IMR-90 (cell line): ENCODE results near the gene RNFT2. TPM values are rescaled to one million over a fixed set of nuclear protein-coding genes. Genes with fewer than 3 reads are reported as not detected.

Source experiments
- ATAC-seq: fragments of 200-7000 bp; cut with Tn5 transposase; 2 replicates; pipeline ENCODE4 v1.9.1; 2020; ENCODE audit warnings: low read depth, mild to moderate bottlenecking, moderate library complexity
- BruUV-seq: library from RNA; stranded (reverse); fragments of 400-500 nt; replicated peaks from 2 replicates; lab custom pipeline; 2021; lab: Mats Ljungman, UMichigan
- CTCF ChIA-PET: fragments of 300-600 bp; formaldehyde crosslinking; extraction: SDS; loops from one replicate; lab custom pipeline; 2021; ENCODE audit warnings: antibody characterized with exemption; lab: Yijun Ruan, JAX
- POLR2A ChIA-PET: fragments of 300-600 bp; sonication (Branson Sonifier 250); formaldehyde crosslinking; loops from one replicate; lab custom pipeline; 2022; ENCODE audit warnings: antibody characterized with exemption; ENCODE audit not compliant: unreplicated experiment; lab: Charles Lee
- DNase-seq: peaks from one replicate; pipeline ENCODE4 v3.0.0; 2013
- H2AFZ ChIP-seq: replicated peaks from 2 replicates; pipeline ENCODE3; 2013; ENCODE audit warnings: low read length, mild to moderate bottlenecking; ENCODE audit not compliant: poor library complexity
- H2AK5ac ChIP-seq: 2 replicates; pipeline ENCODE4 v1.6.1; 2013; ENCODE audit warnings: low read depth, low read length, inconsistent platforms
- H2AK9ac ChIP-seq: replicated peaks from 2 replicates; pipeline ENCODE3; 2013; ENCODE audit warnings: mild to moderate bottlenecking, low read depth, low read length, moderate library complexity; ENCODE audit not compliant: poor library complexity
- H2BK120ac ChIP-seq: 2 replicates; pipeline ENCODE4 v1.6.1; 2013; ENCODE audit warnings: low read depth, low read length, inconsistent platforms
- H2BK15ac ChIP-seq: 3 replicates; pipeline ENCODE4 v1.6.1; 2013; ENCODE audit warnings: low read depth, low read length, inconsistent platforms
- H2BK20ac ChIP-seq: 2 replicates; pipeline ENCODE4 v1.6.1; 2013; ENCODE audit warnings: low read depth, mild to moderate bottlenecking, inconsistent platforms, low read length, moderate library complexity
- H2BK5ac ChIP-seq: 2 replicates; pipeline ENCODE4 v1.6.1; 2013; ENCODE audit warnings: mild to moderate bottlenecking, low read depth, low read length, inconsistent platforms; ENCODE audit not compliant: poor library complexity, severe bottlenecking
- H3K14ac ChIP-seq: replicated peaks from 2 replicates; pipeline ENCODE4 v1.6.1; 2013; ENCODE audit warnings: low read depth, low read length, inconsistent platforms
- H3K18ac ChIP-seq: 2 replicates; pipeline ENCODE4 v1.6.1; 2013; ENCODE audit warnings: low read depth, low read length, control low read depth
- H3K23ac ChIP-seq: 2 replicates; pipeline ENCODE4 v1.6.1; 2013; ENCODE audit warnings: low read depth, low read length, inconsistent platforms
- H3K27ac ChIP-seq: 2 replicates; pipeline ENCODE4 v1.5.1; 2013; ENCODE audit warnings: mild to moderate bottlenecking, control low read depth, low read length; ENCODE audit not compliant: insufficient read depth
- H3K27me3 ChIP-seq: 2 replicates; pipeline ENCODE4 v1.6.1; 2013; ENCODE audit warnings: low read length; ENCODE audit not compliant: control insufficient read depth, insufficient read depth
- H3K36me3 ChIP-seq: 2 replicates; pipeline ENCODE4 v1.6.1; 2013; ENCODE audit warnings: low read length, mixed read lengths; ENCODE audit not compliant: control insufficient read depth, insufficient read depth
- H3K4ac ChIP-seq: 2 replicates; pipeline ENCODE4 v1.6.1; 2013; ENCODE audit warnings: low read depth, low read length, inconsistent platforms
- H3K4me1 ChIP-seq: 2 replicates; pipeline ENCODE4 v1.6.1; 2013; ENCODE audit warnings: low read length, mixed read lengths; ENCODE audit not compliant: control insufficient read depth, insufficient read depth
- H3K4me2 ChIP-seq: 2 replicates; pipeline ENCODE4 v1.6.1; 2013; ENCODE audit warnings: low read depth, mild to moderate bottlenecking, control low read depth, low read length, moderate library complexity
- H3K4me3 ChIP-seq: 2 replicates; pipeline ENCODE4 v1.5.1; 2013; ENCODE audit warnings: low read depth, mild to moderate bottlenecking, control low read depth, low read length, moderate library complexity; ENCODE audit not compliant: insufficient read depth
- H3K56ac ChIP-seq: 2 replicates; pipeline ENCODE4 v1.6.1; 2013; ENCODE audit warnings: low read length, inconsistent platforms; ENCODE audit not compliant: insufficient read depth; ENCODE audit errors: extremely low read depth
- H3K79me1 ChIP-seq, 2 experiments: 2 replicates each; pipeline ENCODE4 v1.6.1; 2013; ENCODE audit warnings: low read length in 2 of 2, inconsistent platforms in 1 of 2, low read depth in 1 of 2
- H3K9ac ChIP-seq: 2 replicates; pipeline ENCODE4 v1.6.1; 2013; ENCODE audit warnings: low read depth, low read length, control low read depth
- H3K9me1 ChIP-seq: 2 replicates; pipeline ENCODE4 v1.6.1; 2013; ENCODE audit warnings: low read length, inconsistent platforms; ENCODE audit not compliant: insufficient read depth
- H3K9me3 ChIP-seq: 2 replicates; pipeline ENCODE4 v1.6.1; 2013; ENCODE audit warnings: low read length; ENCODE audit not compliant: control insufficient read depth, insufficient read depth
- H4K20me1 ChIP-seq: 2 replicates; pipeline ENCODE4 v1.6.1; 2013; ENCODE audit warnings: low read length, inconsistent platforms; ENCODE audit not compliant: insufficient read depth
- H4K5ac ChIP-seq: 2 replicates; pipeline ENCODE4 v1.6.1; 2013; ENCODE audit warnings: mild to moderate bottlenecking, low read depth, low read length, control low read depth
- H4K8ac ChIP-seq, 2 experiments: 2 replicates each; pipeline ENCODE4 v1.6.1; 2013; ENCODE audit warnings: low read depth in 2 of 2, low read length in 2 of 2, control low read depth in 1 of 2, inconsistent platforms in 1 of 2
- H4K91ac ChIP-seq: 2 replicates; pipeline ENCODE4 v1.6.1; 2013; ENCODE audit warnings: low read depth, low read length, inconsistent platforms; ENCODE audit not compliant: insufficient read depth
- CEBPB ChIP-seq: IDR thresholded peaks from 2 replicates; pipeline ENCODE4 v1.6.1; 2012; ENCODE audit warnings: low read depth, low read length, improper control_type of control experiment
- CHD1 ChIP-seq: IDR thresholded peaks from 2 replicates; pipeline ENCODE4 v1.6.1; 2012; ENCODE audit warnings: low read depth, low read length, improper control_type of control experiment
- MXI1 ChIP-seq: IDR thresholded peaks from 2 replicates; pipeline ENCODE4 v1.6.1; 2012; ENCODE audit warnings: low read depth, mild to moderate bottlenecking, low read length, moderate library complexity, borderline replicate concordance
- RAD21 ChIP-seq: IDR thresholded peaks from 2 replicates; pipeline ENCODE4 v1.6.1; 2012; ENCODE audit warnings: low read length, improper control_type of control experiment
- RCOR1 ChIP-seq: IDR thresholded peaks from 2 replicates; pipeline ENCODE4 v1.6.1; 2012; ENCODE audit warnings: mild to moderate bottlenecking, low read length, improper control_type of control experiment; ENCODE audit not compliant: insufficient replicate concordance
- SMC3 ChIP-seq: fragments of 150-350 bp; IDR thresholded peaks from 2 replicates; pipeline ENCODE4 v1.6.1; 2016; ENCODE audit warnings: low read depth, mild to moderate bottlenecking, antibody characterized with exemption, low read length, moderate library complexity
- USF2 ChIP-seq: fragments of 150-350 bp; IDR thresholded peaks from 2 replicates; pipeline ENCODE4 v1.6.1; 2017; ENCODE audit warnings: mild to moderate bottlenecking, antibody characterized with exemption, low read length, low read depth
- WGBS, 2 experiments: methylation state at CpG; one replicate each; pipeline versions ENCODE4 v1.1.5 to v1.1.7; 2013; ENCODE audit warnings: missing lambda C conversion rate in 2 of 2; ENCODE audit not compliant: insufficient read length in 1 of 2; ENCODE audit errors: extremely low coverage in 2 of 2; 5-methylcytosine and 5-hydroxymethylcytosine counted together
- dilution Hi-C: fragments of 300-500 bp; cut with HindIII; formaldehyde crosslinking; loops from one replicate; pipeline ENCODE4 v1.14.3; 2018; ENCODE audit warnings: low sequenced_read_pairs; ENCODE audit not compliant: unreplicated experiment
- in situ Hi-C: fragments of 300-500 bp; cut with MboI; formaldehyde crosslinking; loops from 3 replicates; pipeline ENCODE4 v1.14.3; 2019; ENCODE audit warnings: low sequenced_read_pairs, inconsistent platforms, mixed read lengths
- intact Hi-C: fragments of 100-400 bp; cut with micrococcal nuclease; formaldehyde crosslinking; loops from 2 replicates; pipeline ENCODE4 v1.10.0; 2022
- polyA plus RNA-seq, 3 experiments: library from polyadenylated mRNA; depleted of rRNA; stranded (reverse); fragments of >200 nt; gene quantifications; 2 replicates each; pipeline ENCODE4 v1.2.3, GENCODE V29; 2012; ENCODE audit warnings: low replicate concordance in 1 of 3
- total RNA-seq: library from RNA; depleted of rRNA; stranded (reverse); fragments of >200 nt; gene quantifications from 2 replicates; pipeline ENCODE4 v1.2.3, GENCODE V29; 2012
- TF ChIP-seq, protein P1 (sequence below): conservative IDR thresholded peaks from 2 replicates; pipeline ENCODE4 v1.5.1; 2012; ENCODE audit warnings: mild to moderate bottlenecking, low read depth, low read length, improper control_type of control experiment

RNFT2 gene
- total and polyA plus RNA-seq, 2 of the 4 experiments (the other 2 are of a cell fraction), result 1.6 to 2.3 TPM

GRCh38 chr12:116708826-116709756, 29.0 kb upstream of the RNFT2 start:
- Histone ChIP-seq H3K4me1 (no peaks in the 10 kb centered on the region), H3K79me1 (no peaks in the 10 kb centered on the region), H3K9me3 (no peaks in the 10 kb centered on the region), H3K27me3 (no peaks in the 10 kb centered on the region; the same call in 1 of the 2 replicates), H3K4me2 (peak overlapping the region; percentile 11), H2AK9ac (no peak overlapping the region), H2BK20ac (no peak overlapping the region), H4K5ac (no peak overlapping the region), H3K9ac (no peak overlapping the region), H3K36me3 (no peaks in the 10 kb centered on the region; the same call in 1 of the 2 replicates), H3K23ac (no peak overlapping the region), H3K9me1 (no peaks in the 10 kb centered on the region), H4K8ac (no peak overlapping the region), H3K4me3 (no peak overlapping the region), H2AK5ac (no peak overlapping the region), H3K4ac (no peak overlapping the region), H3K14ac (no peak overlapping the region), H4K20me1 (no peaks in the 10 kb centered on the region), H3K27ac (no peak overlapping the region), H4K91ac (no peak overlapping the region), H3K18ac (no peak overlapping the region), H2BK5ac (no peak overlapping the region), H2BK15ac (no peak overlapping the region), H2AFZ (peak overlapping the region; percentile 59), H3K56ac (no peak overlapping the region), H2BK120ac (no peak overlapping the region)
- DNase-seq (peak; percentile 58), ATAC-seq (peak; percentile 90)
- dilution Hi-C loops (no loop called here), intact Hi-C loops (loop anchor here (1.0 to 10.0 kb wide), 2 partner anchors 446 to 711 kb away; no protein-coding TSS in a partner anchor), in situ Hi-C loops (no loop called here)
- CTCF ChIA-PET, result interaction anchor here (0.7 to 2.0 kb wide), 7 partner anchors 9 to 789 kb away, joined by 3 to 9 read pairs (median 3); no protein-coding TSS in a partner anchor
- no TSS peak for BruUV-seq
- TF ChIP-seq SMC3 (peak; percentile 45), CHD1 (no peak), USF2 (no peak), CEBPB (no peak), MXI1 (no peak), RAD21 (peak; percentile 73), RCOR1 (no peak)
- TF ChIP-seq, protein P1, sequence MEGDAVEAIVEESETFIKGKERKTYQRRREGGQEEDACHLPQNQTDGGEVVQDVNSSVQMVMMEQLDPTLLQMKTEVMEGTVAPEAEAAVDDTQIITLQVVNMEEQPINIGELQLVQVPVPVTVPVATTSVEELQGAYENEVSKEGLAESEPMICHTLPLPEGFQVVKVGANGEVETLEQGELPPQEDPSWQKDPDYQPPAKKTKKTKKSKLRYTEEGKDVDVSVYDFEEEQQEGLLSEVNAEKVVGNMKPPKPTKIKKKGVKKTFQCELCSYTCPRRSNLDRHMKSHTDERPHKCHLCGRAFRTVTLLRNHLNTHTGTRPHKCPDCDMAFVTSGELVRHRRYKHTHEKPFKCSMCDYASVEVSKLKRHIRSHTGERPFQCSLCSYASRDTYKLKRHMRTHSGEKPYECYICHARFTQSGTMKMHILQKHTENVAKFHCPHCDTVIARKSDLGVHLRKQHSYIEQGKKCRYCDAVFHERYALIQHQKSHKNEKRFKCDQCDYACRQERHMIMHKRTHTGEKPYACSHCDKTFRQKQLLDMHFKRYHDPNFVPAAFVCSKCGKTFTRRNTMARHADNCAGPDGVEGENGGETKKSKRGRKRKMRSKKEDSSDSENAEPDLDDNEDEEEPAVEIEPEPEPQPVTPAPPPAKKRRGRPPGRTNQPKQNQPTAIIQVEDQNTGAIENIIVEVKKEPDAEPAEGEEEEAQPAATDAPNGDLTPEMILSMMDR, result peak; percentile 53
- POLR2A ChIA-PET, result no interaction called here
- 39% methylated on average over 11 of the region's 26 CpGs; no CpG with 5 or more reads in 1 of the 2 experiments for WGBS, 2 experiments
